ENCODE results near the gene PPP1R13L. TPM values are rescaled to one million over a fixed set of nuclear protein-coding genes. Genes with fewer than 3 reads are reported as not detected.

The PPP1R13L gene
- total and polyA plus RNA-seq, 8 donors: 22.8 to 54.4 (median 30.7) TPM

- Histone ChIP-seq H3K27me3 (no peaks in the 10 kb centered on the region), H3K27ac (peak overlapping the region; percentile 68 to 83 (median 76)), H3K36me3 (no peaks in the 10 kb centered on the region), H3K9me3 (no peaks in the 10 kb centered on the region), H3K4me1 (peaks cover 11 to 12% (median 11%) of the 10 kb centered on the region in 3 donors), H3K4me3 (peak overlapping the region in 2 of 4 donors; percentile 36 to 46)
- peak; percentile 90 to 98 (median 96) for DNase-seq
- peak; percentile 81 to 86 (median 82) for ATAC-seq
- TF ChIP-seq CTCF (IDR thresholded peaks at IDR 0.05): no peak
- intact Hi-C loops (cut with DNase I): no loop called here
- no peak for FAIRE-seq
- 11% methylated on average over 47 of the region's 47 CpGs for WGBS, 2 donors
These were observed 39.6 kb upstream of the PPP1R13L start for GRCh38 chr19:45444318-45445041.

GRCh38 chr19:45443462-45444317 lies 38.8 kb upstream of the PPP1R13L start:
- Histone ChIP-seq H3K4me3 (peak overlapping the region in 2 of 4 donors; percentile 36 to 46), H3K27ac (peak overlapping the region; percentile 68 to 83 (median 76)), H3K36me3 (no peaks in the 10 kb centered on the region), H3K27me3 (no peaks in the 10 kb centered on the region), H3K4me1 (peaks cover 11 to 15% (median 11%) of the 10 kb centered on the region in 3 donors), H3K9me3 (no peaks in the 10 kb centered on the region)
- ATAC-seq (peak; percentile 78 to 81 (median 80)), DNase-seq (peak; percentile 90 to 98 (median 93)), FAIRE-seq (no peak)
- intact Hi-C loops (cut with DNase I): no loop called here
- WGBS, 2 donors: 1% methylated on average over 47 to 49 of the region's 49 CpGs
- TF ChIP-seq CTCF (IDR thresholded peaks at IDR 0.05): no peak

GRCh38 chr19:45442778-45443461 lies 38.1 kb upstream of the PPP1R13L start:
- no peak for TF ChIP-seq CTCF (IDR thresholded peaks at IDR 0.05)
- intact Hi-C loops (cut with DNase I): no loop called here
- FAIRE-seq (no peak), ATAC-seq (peak in 1 of 4 donors; percentile 0), DNase-seq (peak in 1 of 6 donors; percentile 63)
- peak overlapping the region in 2 of 4 donors; percentile 36 to 46 for H3K4me3 ChIP-seq
- H3K9me3 ChIP-seq: no peaks in the 10 kb centered on the region
- H3K4me1 ChIP-seq: peaks cover 11 to 15% (median 11%) of the 10 kb centered on the region in 3 donors
- 12 to 14% methylated on average over 15 of the region's 15 CpGs for WGBS, 2 donors
- H3K27ac ChIP-seq: peak overlapping the region; percentile 68 to 83 (median 76)
- no peaks in the 10 kb centered on the region for H3K36me3 ChIP-seq
- H3K27me3 ChIP-seq: no peaks in the 10 kb centered on the region

DNA sequence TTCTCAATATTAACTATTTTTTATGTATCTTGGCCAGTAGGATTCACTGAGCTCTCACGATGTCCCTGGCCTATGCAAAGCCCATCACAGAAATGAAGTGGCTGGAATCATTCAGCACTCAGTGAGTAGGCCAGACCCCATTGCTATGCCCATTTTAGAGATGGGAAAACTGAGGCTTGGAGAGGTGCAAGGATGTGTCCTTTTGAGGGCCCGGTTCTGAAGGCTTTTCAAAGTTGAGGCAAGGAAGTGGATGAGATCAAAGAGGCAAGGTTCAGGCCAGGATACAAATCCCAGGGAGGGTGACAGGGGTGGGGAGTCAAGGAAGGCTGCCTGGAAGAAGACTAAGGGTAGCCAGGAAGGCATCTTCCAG lies 37.5 kb upstream of the PPP1R13L start:
- H3K9me3 ChIP-seq: no peaks in the 10 kb centered on the region
- no peak overlapping the region for H3K27ac ChIP-seq
- intact Hi-C loops (cut with DNase I): no loop called here
- no peak for ATAC-seq
- H3K4me3 ChIP-seq: no peak overlapping the region
- H3K4me1 ChIP-seq: peaks cover 11 to 15% (median 11%) of the 10 kb centered on the region in 3 donors
- no peak for TF ChIP-seq CTCF (IDR thresholded peaks at IDR 0.05)
- 55 to 67% methylated on average over 2 of the region's 2 CpGs for WGBS, 2 donors
- FAIRE-seq: no peak
- H3K27me3 ChIP-seq: no peaks in the 10 kb centered on the region
- DNase-seq: no peak
- H3K36me3 ChIP-seq: no peaks in the 10 kb centered on the region
